K562 (cell line): ENCODE measurements around the gene SV2C. TPM values are rescaled to one million over a fixed set of nuclear protein-coding genes. Genes with fewer than 3 reads are reported as not detected.

Source experiments
- BCOR ChIP-seq: fragments of 450-650 bp; IDR thresholded peaks from 2 replicates; pipeline ENCODE4 v1.6.1; 2016
- CBFA2T3 ChIP-seq: fragments of 450-650 bp; IDR thresholded peaks from 2 replicates; pipeline ENCODE4 v1.6.1; 2017
- CC2D1A ChIP-seq: fragments of 450-650 bp; IDR thresholded peaks from 2 replicates; pipeline ENCODE4 v1.6.1; 2017; ENCODE audit warnings: mild to moderate bottlenecking
- CXXC5 ChIP-seq: fragments of 250-450 bp; sonication (Bioruptor Pico); IDR thresholded peaks from 2 replicates; pipeline ENCODE4 v1.8.0; 2022; ENCODE audit warnings: inconsistent platforms, mild to moderate bottlenecking, moderate library complexity
- DMBX1 ChIP-seq: fragments of 250-450 bp; sonication (Bioruptor Pico); IDR thresholded peaks from 2 replicates; pipeline ENCODE4 v1.8.0; 2022; ENCODE audit warnings: inconsistent platforms, mild to moderate bottlenecking, moderate library complexity, borderline replicate concordance
- DPF2 ChIP-seq: fragments of 450-650 bp; IDR thresholded peaks from 2 replicates; pipeline ENCODE4 v1.6.1; 2016
- FOXJ2 ChIP-seq: fragments of 200-800 bp; sonication (Bioruptor generic); IDR thresholded peaks from 2 replicates; pipeline ENCODE4 v1.6.1; 2016; ENCODE audit warnings: missing genetic modification characterization, missing compliant biosample characterization
- GABPA ChIP-seq: fragments of 200-800 bp; sonication (Bioruptor generic); conservative IDR thresholded peaks from 2 replicates; pipeline ENCODE4 v1.6.1; 2016; ENCODE audit warnings: low read depth, missing genetic modification characterization, missing compliant biosample characterization
- HCFC1 ChIP-seq: IDR thresholded peaks from 2 replicates; pipeline ENCODE4 v1.6.1; 2012; ENCODE audit warnings: low read depth, low read length, improper control_type of control experiment
- JUN ChIP-seq, 2 experiments: sonication (generic) in 1 of 2; formaldehyde crosslinking in 1 of 2; IDR thresholded peaks; 2 replicates each; pipeline versions ENCODE4 v1.6.1 to v1.8.0; 2012 to 2022; ENCODE audit warnings: borderline replicate concordance in 2 of 2, mild to moderate bottlenecking in 2 of 2, improper control_type of control experiment in 1 of 2, low read depth in 1 of 2, low read length in 1 of 2, missing genetic modification reagents in 1 of 2
- KLF6 ChIP-seq: fragments of 250-450 bp; sonication (Bioruptor Pico); IDR thresholded peaks from 2 replicates; pipeline ENCODE4 v1.4.0; 2020; ENCODE audit warnings: mild to moderate bottlenecking, moderate library complexity, borderline replicate concordance
- MAFF ChIP-seq: IDR thresholded peaks from 2 replicates; pipeline ENCODE4 v1.6.1; 2012; ENCODE audit warnings: low read length, improper control_type of control experiment
- MIER1 ChIP-seq: fragments of 450-650 bp; IDR thresholded peaks from 2 replicates; pipeline ENCODE4 v1.6.1; 2016; ENCODE audit warnings: antibody characterized with exemption, mild to moderate bottlenecking, low read depth
- MXI1 ChIP-seq: IDR thresholded peaks from 2 replicates; pipeline ENCODE4 v1.6.1; 2011; ENCODE audit warnings: low read depth, mild to moderate bottlenecking, improper control_type of control experiment, low read length
- NCOA2 ChIP-seq, 2 experiments: fragments of 450-650 bp; IDR thresholded peaks; 2 replicates each; pipeline ENCODE4 v1.6.1; 2018; ENCODE audit warnings: mild to moderate bottlenecking in 2 of 2, moderate library complexity in 1 of 2; ENCODE audit not compliant: partially characterized antibody in 2 of 2
- NEUROD1 ChIP-seq: fragments of 150-350 bp; IDR thresholded peaks from 2 replicates; pipeline ENCODE4 v1.6.1; 2014; ENCODE audit warnings: borderline replicate concordance, low read length, low read depth; ENCODE audit not compliant: partially characterized antibody
- NFE2L1 ChIP-seq: fragments of 450-650 bp; IDR thresholded peaks from 2 replicates; pipeline ENCODE4 v1.6.1; 2016; ENCODE audit warnings: missing genetic modification characterization, low read depth, mild to moderate bottlenecking, missing compliant biosample characterization, moderate library complexity, borderline replicate concordance
- NR3C1 ChIP-seq: sonication (generic); formaldehyde crosslinking; IDR thresholded peaks from 2 replicates; pipeline ENCODE4 v1.8.1; 2022; ENCODE audit warnings: missing genetic modification reagents
- NRF1 ChIP-seq, 2 experiments: fragments of 450-650 bp; IDR thresholded peaks in 1 of 2; conservative IDR thresholded peaks in 1 of 2; 2 replicates each; pipeline ENCODE4 v1.6.1; 2014; ENCODE audit warnings: mild to moderate bottlenecking in 2 of 2
- ZFX ChIP-seq: sonication (generic); formaldehyde crosslinking; IDR thresholded peaks from 2 replicates; pipeline ENCODE4 v1.8.0; 2022; ENCODE audit warnings: mild to moderate bottlenecking, missing genetic modification reagents, moderate library complexity
- ZNF316 ChIP-seq: fragments of 450-650 bp; IDR thresholded peaks from 2 replicates; pipeline ENCODE4 v1.6.1; 2016
- ZNF589 ChIP-seq: fragments of 200-800 bp; sonication (Bioruptor generic); IDR thresholded peaks from 2 replicates; pipeline ENCODE4 v1.6.1; 2016; ENCODE audit warnings: low read depth, missing genetic modification characterization, missing compliant biosample characterization
- ZNF695 ChIP-seq: fragments of 450-650 bp; formaldehyde crosslinking; IDR thresholded peaks from 2 replicates; pipeline ENCODE4 v1.4.0; 2020; ENCODE audit warnings: mild to moderate bottlenecking, moderate library complexity
- ZNF79 ChIP-seq: fragments of 250-450 bp; sonication (Bioruptor Pico); IDR thresholded peaks from 2 replicates; pipeline ENCODE4 v1.4.0; 2020; ENCODE audit warnings: low read depth, mild to moderate bottlenecking, moderate library complexity
- polyA plus RNA-seq, 8 experiments: library from polyadenylated mRNA; depleted of rRNA in 4 of 8; stranded (reverse) in 5 of 8; unstranded in 3 of 8; fragments of >200 nt; fragmentation: Nextera tagmentation in 2 of 8; fragmentation: Illumina TruSeq in 1 of 8; extraction: Ambion mirVana in 2 of 8; extraction: Trizol in 1 of 8; gene quantifications; 2 replicates each; pipeline versions ENCODE4 v1.2.1 to v1.2.3, GENCODE V29; 2011 to 2014; ENCODE audit warnings: inconsistent platforms in 1 of 8, missing spikeins in 1 of 8
- total RNA-seq, 7 experiments: library from RNA; depleted of rRNA in 6 of 7; stranded (reverse); fragments of >200 nt in 6 of 7; fragmentation: Illumina TruSeq in 2 of 7; extraction: Trizol in 2 of 7; gene quantifications; 2 replicates each; pipeline versions ENCODE4 v1.2.1 to v1.2.3, GENCODE V29; 2011 to 2021; ENCODE audit warnings: low replicate concordance in 1 of 7
- TF ChIP-seq, protein P1 (sequence below), 2 experiments: fragments of 200-800 bp in 1 of 2; sonication (Bioruptor generic) in 1 of 2; sonication (generic) in 1 of 2; formaldehyde crosslinking in 1 of 2; IDR thresholded peaks in 1 of 2; conservative IDR thresholded peaks in 1 of 2; 2 replicates each; pipeline versions ENCODE4 v1.5.0 to v1.6.1; 2016 to 2020; ENCODE audit warnings: missing compliant biosample characterization in 1 of 2, missing genetic modification characterization in 1 of 2, missing genetic modification reagents in 1 of 2
- TF ChIP-seq, protein P2 (sequence below), 3 experiments: fragments of 200-800 bp in 1 of 3; sonication (Bioruptor generic) in 1 of 3; sonication (generic) in 1 of 3; formaldehyde crosslinking in 1 of 3; IDR thresholded peaks; 2 replicates each; pipeline versions ENCODE4 v1.6.1 to v1.8.0; 2016 to 2022; ENCODE audit warnings: mild to moderate bottlenecking in 2 of 3, missing compliant biosample characterization in 2 of 3, missing genetic modification characterization in 2 of 3, missing genetic modification reagents in 1 of 3

Gene SV2C
- total and polyA plus RNA-seq, 9 of the 15 experiments (the other 6 are each of a cell fraction or from before 2014, with no cell fraction given), result 0.05 TPM; not detected in 8

DNA sequence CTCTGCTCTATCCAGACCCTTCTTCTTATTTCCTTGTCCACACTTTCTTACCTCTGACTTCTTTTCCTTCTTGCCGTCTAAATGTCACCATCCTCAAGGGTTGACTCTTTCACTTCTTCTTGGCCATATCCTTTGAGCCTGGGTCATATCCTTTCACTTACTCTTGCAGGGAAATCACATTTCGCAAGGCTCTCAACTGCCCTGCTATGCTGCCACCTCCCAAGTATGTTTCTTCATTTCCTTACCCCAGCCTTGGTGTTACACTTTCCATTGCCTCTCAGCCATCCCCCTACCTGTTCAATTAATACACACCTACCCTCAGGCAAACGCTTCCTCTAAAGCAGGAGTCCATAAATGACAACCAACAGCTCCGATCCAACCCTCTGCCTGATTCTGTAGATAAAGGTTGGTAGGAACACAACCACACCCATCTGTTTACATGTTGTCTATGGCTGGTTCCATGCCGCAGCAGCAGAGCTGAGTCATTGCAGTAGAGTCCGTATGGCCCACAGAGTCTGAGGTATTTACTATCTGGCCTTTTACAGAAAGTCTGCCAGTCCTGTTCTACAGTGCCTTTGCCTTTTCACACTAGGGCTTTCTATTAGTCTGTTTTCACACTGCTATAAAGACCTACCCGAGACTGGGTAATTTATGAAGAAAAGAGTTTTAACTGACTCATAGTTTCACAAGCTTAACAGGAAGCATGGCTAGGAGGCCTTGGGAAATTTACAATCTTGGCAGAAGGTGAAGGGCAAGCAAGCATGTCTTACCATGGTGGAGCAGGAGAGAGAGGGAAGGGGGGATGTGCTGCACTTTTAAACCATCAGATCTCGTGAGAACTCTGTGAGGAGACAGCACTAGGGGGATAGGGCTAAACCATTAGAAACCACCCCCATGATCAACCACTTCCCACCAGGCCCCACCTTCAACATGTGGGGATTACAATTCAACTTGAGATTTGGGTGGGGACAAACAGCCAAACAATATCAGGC is 97.9 kb downstream of the SV2C start (continued):
- TF ChIP-seq, protein P1, sequence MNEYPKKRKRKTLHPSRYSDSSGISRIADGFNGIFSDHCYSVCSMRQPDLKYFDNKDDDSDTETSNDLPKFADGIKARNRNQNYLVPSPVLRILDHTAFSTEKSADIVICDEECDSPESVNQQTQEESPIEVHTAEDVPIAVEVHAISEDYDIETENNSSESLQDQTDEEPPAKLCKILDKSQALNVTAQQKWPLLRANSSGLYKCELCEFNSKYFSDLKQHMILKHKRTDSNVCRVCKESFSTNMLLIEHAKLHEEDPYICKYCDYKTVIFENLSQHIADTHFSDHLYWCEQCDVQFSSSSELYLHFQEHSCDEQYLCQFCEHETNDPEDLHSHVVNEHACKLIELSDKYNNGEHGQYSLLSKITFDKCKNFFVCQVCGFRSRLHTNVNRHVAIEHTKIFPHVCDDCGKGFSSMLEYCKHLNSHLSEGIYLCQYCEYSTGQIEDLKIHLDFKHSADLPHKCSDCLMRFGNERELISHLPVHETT (CRISPR knock-in tag; conservative IDR thresholded peaks at IDR 0.05 in 1 of 2, IDR thresholded peaks at IDR 0.05 in 1 of 2), result 0 out of 4 replicates have a peak, but pooled peaks of 1 of the 2 experiments have one; percentile 12
- TF ChIP-seq DMBX1 (CRISPR knock-in tag), result 0 out of 2 replicates have a peak, but pooled peaks have one; percentile 30
- TF ChIP-seq JUN (IDR thresholded peaks at IDR 0.05; ENCODE audit: borderline replicate concordance, low read depth, low read length), result 0 out of 2 replicates have a peak, but pooled peaks have one; percentile 17
- no peak for TF ChIP-seq JUN (CRISPR knock-in tag; IDR thresholded peaks at IDR 0.05; ENCODE audit: borderline replicate concordance)
- TF ChIP-seq DPF2, result no peak; the same call in 1 of the 2 replicates
- TF ChIP-seq FOXJ2 (tag), result peak; percentile 93
- peak; percentile 89 for TF ChIP-seq ZNF589 (CRISPR knock-in tag)
- no peak for TF ChIP-seq HCFC1
- TF ChIP-seq ZNF79 (CRISPR knock-in tag), result no peak
- no peak for TF ChIP-seq NRF1 (conservative IDR thresholded peaks at IDR 0.05 in 1 of 2, IDR thresholded peaks at IDR 0.05 in 1 of 2)
- peak; percentile 63 for TF ChIP-seq ZNF316
- TF ChIP-seq ZNF695 (CRISPR knock-in tag), result no peak
- TF ChIP-seq CC2D1A, result no peak
- peak; percentile 42; the same call in 1 of the 2 replicates for TF ChIP-seq NFE2L1
- no peak for TF ChIP-seq ZFX (CRISPR knock-in tag)
- TF ChIP-seq MXI1, result no peak
- peak; percentile 86 for TF ChIP-seq MAFF
- no peak for TF ChIP-seq NR3C1 (CRISPR knock-in tag)
- no peak for TF ChIP-seq NCOA2 (IDR thresholded peaks at IDR 0.05; ENCODE audit: partially characterized antibody in 2 of 2)
- 0 out of 2 replicates have a peak, but pooled peaks have one; percentile 12 for TF ChIP-seq CBFA2T3
- no peak for TF ChIP-seq BCOR
- TF ChIP-seq GABPA (tag), result no peak
- TF ChIP-seq MIER1, result no peak
- TF ChIP-seq NEUROD1, result no peak
- TF ChIP-seq, protein P2, sequence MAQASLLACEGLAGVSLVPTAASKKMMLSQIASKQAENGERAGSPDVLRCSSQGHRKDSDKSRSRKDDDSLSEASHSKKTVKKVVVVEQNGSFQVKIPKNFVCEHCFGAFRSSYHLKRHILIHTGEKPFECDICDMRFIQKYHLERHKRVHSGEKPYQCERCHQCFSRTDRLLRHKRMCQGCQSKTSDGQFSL (CRISPR knock-in tag; IDR thresholded peaks at IDR 0.05), result no peak
- TF ChIP-seq, protein P2 (tag; IDR thresholded peaks at IDR 0.05), result no peak
- no peak for TF ChIP-seq KLF6 (CRISPR knock-in tag)
- TF ChIP-seq CXXC5 (CRISPR knock-in tag), result peak; percentile 37; the same call in 1 of the 2 replicates
